Natural killer cell (primary cell): ENCODE data around the gene ATP5F1E. TPM values are rescaled to one million over a fixed set of nuclear protein-coding genes. Genes with fewer than 3 reads are reported as not detected.

ENCODE experiments used
- ATAC-seq, 3 donors: fragments of 150-1000 bp in 2 of 3; fragments of 200-7000 bp in 1 of 3; cut with Tn5 transposase; 1 replicate in 1 of 3; 2 replicates in 2 of 3; pipeline ENCODE4 v1.10.0; 2021; ENCODE audit warnings: mild to moderate bottlenecking in 2 of 3, moderate library complexity in 2 of 3
- DNase-seq, 2 donors: peaks; one replicate each; pipeline versions ENCODE4 v3.0.0 to v3.0.0-alpha.2; 2013 to 2021; ENCODE audit warnings: mixed read lengths in 1 of 2
- H3K27ac ChIP-seq: one replicate; pipeline ENCODE4 v1.5.1; 2013; ENCODE audit warnings: mild to moderate bottlenecking, low read length
- H3K27me3 ChIP-seq: one replicate; pipeline ENCODE4 v1.6.1; 2013; ENCODE audit warnings: low read length; ENCODE audit not compliant: control insufficient read depth, insufficient read depth
- H3K36me3 ChIP-seq: one replicate; pipeline ENCODE4 v1.6.1; 2013; ENCODE audit warnings: low read length; ENCODE audit not compliant: control insufficient read depth, insufficient read depth
- H3K4me1 ChIP-seq: one replicate; pipeline ENCODE4 v1.6.1; 2013; ENCODE audit warnings: low read length; ENCODE audit not compliant: control insufficient read depth, insufficient read depth
- H3K4me3 ChIP-seq: one replicate; pipeline ENCODE4 v1.5.1; 2013; ENCODE audit warnings: low read length
- H3K9me3 ChIP-seq: one replicate; pipeline ENCODE4 v1.6.1; 2013; ENCODE audit warnings: low read length; ENCODE audit not compliant: control insufficient read depth, insufficient read depth
- H3K27ac Mint-ChIP-seq, 2 donors: one replicate each; pipeline ENCODE4 v1.8.0; 2022; ENCODE audit warnings: mild to moderate bottlenecking in 2 of 2, mixed read lengths in 2 of 2, moderate library complexity in 1 of 2
- H3K27me3 Mint-ChIP-seq, 2 donors: one replicate each; pipeline ENCODE4 v1.8.0; 2022; ENCODE audit warnings: low read depth in 2 of 2, mixed read lengths in 2 of 2
- H3K36me3 Mint-ChIP-seq: one replicate; pipeline ENCODE4 v1.8.0; 2022; ENCODE audit warnings: mixed read lengths
- H3K4me1 Mint-ChIP-seq, 2 donors: one replicate each; pipeline ENCODE4 v1.8.0; 2022; ENCODE audit warnings: mixed read lengths in 2 of 2
- H3K4me3 Mint-ChIP-seq: one replicate; pipeline ENCODE4 v1.8.0; 2022; ENCODE audit warnings: mild to moderate bottlenecking, moderate library complexity, mixed read lengths
- H3K9me3 Mint-ChIP-seq, 2 donors: one replicate each; pipeline ENCODE4 v1.8.0; 2022; ENCODE audit warnings: mixed read lengths in 2 of 2
- WGBS: methylation state at CpG from one replicate; pipeline ENCODE4 v1.1.7; 2013; ENCODE audit warnings: missing lambda C conversion rate; ENCODE audit not compliant: insufficient coverage; 5-methylcytosine and 5-hydroxymethylcytosine counted together
- intact Hi-C: fragments of 100-400 bp; cut with micrococcal nuclease; formaldehyde crosslinking; loops from one replicate; pipeline ENCODE4 v1.14.2; 2022
- total RNA-seq, 4 donors: library from RNA; stranded (reverse); fragments of 120-200 nt in 1 of 4; gene quantifications; one replicate each; pipeline versions ENCODE4 v1.2.3 to v1.2.4, GENCODE V29; 2013 to 2022
- TF ChIP-seq, protein P1 (sequence below): fragments of 200-600 bp; IDR thresholded peaks from one replicate; pipeline ENCODE4 v1.8.0; 2022; ENCODE audit warnings: antibody characterized with exemption

ATP5F1E gene
- total RNA-seq, 3 donors from 2014 or later (not counting 1 experiment from before 2014, with no cell fraction given) = 45.9 to 58.0 (median 50.8) TPM

GRCh38 chr20:59006864-59007664 lies 25.1 kb downstream of the ATP5F1E start, which contains the start of gene CTSZ:
Gene CTSZ (minus strand): TSS chr20:59007254. CDS start chr20:59007128, 126 bp downstream.
- H3K9me3 Mint-ChIP-seq = no peaks in the 10 kb centered on the region
- intact Hi-C loops = no loop called here
- Histone ChIP-seq H3K4me1 (peaks cover 60% of the 10 kb centered on the region), H3K9me3 (no peaks in the 10 kb centered on the region), H3K4me3 (peak within 1 kb of the TSS; percentile 55), H3K36me3 (peaks cover 3% of the 10 kb centered on the region), H3K27me3 (no peaks in the 10 kb centered on the region), H3K27ac (peak within 1 kb of the TSS; percentile 80)
- peak; percentile 77 to 82 (median 81) for ATAC-seq
- H3K27me3 Mint-ChIP-seq = no peaks in the 10 kb centered on the region
- H3K36me3 Mint-ChIP-seq = no peaks in the 10 kb centered on the region
- peak within 1 kb of the TSS; percentile 43 to 88 for H3K27ac Mint-ChIP-seq
- 2% methylated on average over 80 of the region's 82 CpGs for WGBS
- H3K4me3 Mint-ChIP-seq = peak within 1 kb of the TSS; percentile 87
- peaks cover 28 to 51% of the 10 kb centered on the region in 2 donors for H3K4me1 Mint-ChIP-seq
- peak; percentile 38 to 60 for DNase-seq
- TF ChIP-seq, protein P1, sequence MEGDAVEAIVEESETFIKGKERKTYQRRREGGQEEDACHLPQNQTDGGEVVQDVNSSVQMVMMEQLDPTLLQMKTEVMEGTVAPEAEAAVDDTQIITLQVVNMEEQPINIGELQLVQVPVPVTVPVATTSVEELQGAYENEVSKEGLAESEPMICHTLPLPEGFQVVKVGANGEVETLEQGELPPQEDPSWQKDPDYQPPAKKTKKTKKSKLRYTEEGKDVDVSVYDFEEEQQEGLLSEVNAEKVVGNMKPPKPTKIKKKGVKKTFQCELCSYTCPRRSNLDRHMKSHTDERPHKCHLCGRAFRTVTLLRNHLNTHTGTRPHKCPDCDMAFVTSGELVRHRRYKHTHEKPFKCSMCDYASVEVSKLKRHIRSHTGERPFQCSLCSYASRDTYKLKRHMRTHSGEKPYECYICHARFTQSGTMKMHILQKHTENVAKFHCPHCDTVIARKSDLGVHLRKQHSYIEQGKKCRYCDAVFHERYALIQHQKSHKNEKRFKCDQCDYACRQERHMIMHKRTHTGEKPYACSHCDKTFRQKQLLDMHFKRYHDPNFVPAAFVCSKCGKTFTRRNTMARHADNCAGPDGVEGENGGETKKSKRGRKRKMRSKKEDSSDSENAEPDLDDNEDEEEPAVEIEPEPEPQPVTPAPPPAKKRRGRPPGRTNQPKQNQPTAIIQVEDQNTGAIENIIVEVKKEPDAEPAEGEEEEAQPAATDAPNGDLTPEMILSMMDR = no peak

GRCh38 chr20:59006167-59006863 lies 25.8 kb downstream of the ATP5F1E start:
- no peaks in the 10 kb centered on the region for H3K27me3 ChIP-seq
- no peaks in the 10 kb centered on the region for H3K36me3 Mint-ChIP-seq
- no peaks in the 10 kb centered on the region for H3K9me3 Mint-ChIP-seq
- peaks cover 6% of the 10 kb centered on the region for H3K36me3 ChIP-seq
- H3K4me1 ChIP-seq = peaks cover 60% of the 10 kb centered on the region
- intact Hi-C loops = no loop called here
- ATAC-seq (peak in 2 of 3 donors; percentile 4 to 8), DNase-seq (peak in 1 of 2 donors; percentile 18)
- no peaks in the 10 kb centered on the region for H3K27me3 Mint-ChIP-seq
- no peaks in the 10 kb centered on the region for H3K9me3 ChIP-seq
- H3K27ac Mint-ChIP-seq = peak overlapping the region; percentile 43 to 82
- WGBS = 55% methylated on average over 29 of the region's 29 CpGs
- peak overlapping the region; percentile 83 for H3K4me3 Mint-ChIP-seq
- peaks cover 24 to 51% of the 10 kb centered on the region in 2 donors for H3K4me1 Mint-ChIP-seq
- TF ChIP-seq, protein P1 = no peak
- H3K4me3 ChIP-seq = peak overlapping the region; percentile 47
- H3K27ac ChIP-seq = peak overlapping the region; percentile 75

DNA sequence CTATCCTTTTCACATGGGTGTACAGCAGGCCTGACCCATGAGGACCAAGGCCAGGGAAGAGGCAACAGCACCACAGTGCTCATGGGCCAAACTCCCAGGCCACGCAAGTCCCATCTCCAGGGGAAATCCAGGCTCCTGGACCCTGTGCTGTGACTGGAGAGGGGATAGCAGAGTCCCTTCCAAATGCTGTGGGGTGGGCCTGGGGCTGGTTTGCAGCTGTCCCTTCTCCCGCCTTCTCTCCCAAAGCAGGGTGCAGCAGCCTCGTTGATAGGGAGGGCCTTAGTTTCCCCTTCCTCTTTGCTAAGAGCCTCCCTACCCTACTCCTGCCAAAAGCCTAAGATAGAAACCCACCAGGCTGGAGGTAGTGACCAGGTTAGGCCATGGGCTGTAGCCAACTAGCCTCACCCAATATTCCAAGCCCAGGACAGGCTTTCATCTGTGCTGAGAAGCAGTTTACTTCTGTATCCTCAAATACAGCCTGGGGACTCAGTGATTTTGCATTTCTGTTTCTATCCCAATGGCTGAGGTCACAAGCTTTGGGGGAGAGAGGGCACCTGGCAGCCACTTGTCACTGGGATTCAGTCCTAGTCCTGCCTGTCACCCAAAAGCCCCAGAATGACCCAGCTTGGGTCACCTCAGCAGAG lies 26.5 kb downstream of the ATP5F1E start:
- peaks cover 6% of the 10 kb centered on the region for H3K36me3 ChIP-seq
- H3K9me3 Mint-ChIP-seq = no peaks in the 10 kb centered on the region
- 86% methylated on average over 3 of the region's 3 CpGs for WGBS
- no peaks in the 10 kb centered on the region for H3K27me3 ChIP-seq
- H3K27ac ChIP-seq = peak overlapping the region; percentile 75
- H3K4me3 Mint-ChIP-seq = peak overlapping the region; percentile 83
- H3K36me3 Mint-ChIP-seq = no peaks in the 10 kb centered on the region
- TF ChIP-seq, protein P1 = no peak
- no peaks in the 10 kb centered on the region for H3K9me3 ChIP-seq
- H3K4me3 ChIP-seq = peak overlapping the region; percentile 47
- no peak for ATAC-seq
- H3K27ac Mint-ChIP-seq = peak overlapping the region; percentile 67 to 82
- no peak for DNase-seq
- no peaks in the 10 kb centered on the region for H3K27me3 Mint-ChIP-seq
- H3K4me1 ChIP-seq = peaks cover 60% of the 10 kb centered on the region
- peaks cover 22 to 51% of the 10 kb centered on the region in 2 donors for H3K4me1 Mint-ChIP-seq
- intact Hi-C loops = no loop called here
